Activated CD8-positive, alpha-beta T cell treated with anti-CD3 and anti-CD28 coated beads for 36 hours (primary cell): Measurements from ENCODE around the gene LPAR1. TPM values are rescaled to one million over a fixed set of nuclear protein-coding genes. Genes with fewer than 3 reads are reported as not detected.

Experiments used
- ATAC-seq: fragments of 200-7000 bp; cut with Tn5 transposase; one replicate; pipeline ENCODE4 v1.10.0; 2021; ENCODE audit warnings: mild to moderate bottlenecking, moderate library complexity
- CTCF ChIA-PET: fragments of 350-600 bp; sonication (Branson Sonifier 250); formaldehyde crosslinking; loops from one replicate; lab custom pipeline; 2021; ENCODE audit warnings: antibody characterized with exemption; lab: Charles Lee
- POLR2A ChIA-PET: fragments of 350-600 bp; sonication (Branson Sonifier 250); formaldehyde crosslinking; loops from one replicate; lab custom pipeline; 2021; ENCODE audit warnings: antibody characterized with exemption; lab: Charles Lee
- DNase-seq: peaks from one replicate; pipeline ENCODE4 v3.0.0-alpha.2; 2020
- H3K27ac Mint-ChIP-seq: one replicate; pipeline ENCODE4 v1.8.0; 2021; ENCODE audit warnings: mild to moderate bottlenecking, mixed read lengths
- H3K27me3 Mint-ChIP-seq: one replicate; pipeline ENCODE4 v1.8.0; 2021; ENCODE audit warnings: mixed read lengths
- H3K36me3 Mint-ChIP-seq: one replicate; pipeline ENCODE4 v1.8.0; 2021; ENCODE audit warnings: low read depth, mixed read lengths
- H3K4me1 Mint-ChIP-seq: one replicate; pipeline ENCODE4 v1.8.0; 2021; ENCODE audit warnings: low read depth, mixed read lengths
- H3K4me3 Mint-ChIP-seq: one replicate; pipeline ENCODE4 v1.8.0; 2021; ENCODE audit warnings: mild to moderate bottlenecking, moderate library complexity, mixed read lengths
- H3K9me3 Mint-ChIP-seq: one replicate; pipeline ENCODE4 v1.8.0; 2021; ENCODE audit warnings: mixed read lengths
- CTCF ChIP-seq: fragments of 200-600 bp; IDR thresholded peaks from one replicate; pipeline ENCODE4 v1.8.0; 2022; ENCODE audit warnings: antibody characterized with exemption, mild to moderate bottlenecking
- intact Hi-C: fragments of 100-400 bp; cut with micrococcal nuclease; formaldehyde crosslinking; loops from one replicate; pipeline ENCODE4 v1.10.0; 2022
- total RNA-seq, 2 experiments: library from RNA; stranded (reverse); gene quantifications; one replicate each; pipeline ENCODE4 v1.2.3, GENCODE V29; 2021

LPAR1 gene
- total RNA-seq, 2 experiments from 2014 or later: not detected

- Mint-ChIP-seq H3K4me3 (no peak overlapping the region), H3K9me3 (no peaks in the 10 kb centered on the region), H3K27me3 (peaks cover 1% of the 10 kb centered on the region), H3K27ac (no peak overlapping the region), H3K4me1 (no peaks in the 10 kb centered on the region), H3K36me3 (no peaks in the 10 kb centered on the region)
- POLR2A ChIA-PET: interaction anchor here (0.6 kb wide), 1 partner anchor 299 kb away, joined by 3 read pairs; no protein-coding TSS in a partner anchor
- TF ChIP-seq CTCF: no peak
- ATAC-seq (no peak), DNase-seq (no peak)
- intact Hi-C loops: no loop called here
- CTCF ChIA-PET: no interaction called here
These were observed 99.2 kb downstream of the LPAR1 start for GRCh38 chr9:110939047-110939446.

- H3K4me1 Mint-ChIP-seq: no peaks in the 10 kb centered on the region
- CTCF ChIA-PET: no interaction called here
- no peak overlapping the region for H3K4me3 Mint-ChIP-seq
- H3K27ac Mint-ChIP-seq: no peak overlapping the region
- TF ChIP-seq CTCF: no peak
- H3K36me3 Mint-ChIP-seq: no peaks in the 10 kb centered on the region
- DNase-seq (no peak), ATAC-seq (no peak)
- no peaks in the 10 kb centered on the region for H3K9me3 Mint-ChIP-seq
- intact Hi-C loops: no loop called here
- POLR2A ChIA-PET: no interaction called here
- no peaks in the 10 kb centered on the region for H3K27me3 Mint-ChIP-seq
These were observed 100.0 kb downstream of the LPAR1 start for GRCh38 chr9:110938242-110938641.

GRCh38 chr9:110936719-110937452 lies 101.4 kb downstream of the LPAR1 start:
- H3K4me1 Mint-ChIP-seq: no peaks in the 10 kb centered on the region
- DNase-seq (no peak), ATAC-seq (no peak)
- no peaks in the 10 kb centered on the region for H3K36me3 Mint-ChIP-seq
- no peak overlapping the region for H3K4me3 Mint-ChIP-seq
- no peaks in the 10 kb centered on the region for H3K27me3 Mint-ChIP-seq
- intact Hi-C loops: no loop called here
- CTCF ChIA-PET: no interaction called here
- no peak for TF ChIP-seq CTCF
- no peaks in the 10 kb centered on the region for H3K9me3 Mint-ChIP-seq
- H3K27ac Mint-ChIP-seq: no peak overlapping the region
- POLR2A ChIA-PET: no interaction called here

GRCh38 chr9:110936237-110936636 lies 102.0 kb downstream of the LPAR1 start:
- H3K9me3 Mint-ChIP-seq: no peaks in the 10 kb centered on the region
- POLR2A ChIA-PET: no interaction called here
- no peaks in the 10 kb centered on the region for H3K27me3 Mint-ChIP-seq
- no peak for ATAC-seq
- TF ChIP-seq CTCF: no peak
- no peaks in the 10 kb centered on the region for H3K4me1 Mint-ChIP-seq
- H3K4me3 Mint-ChIP-seq: no peak overlapping the region
- DNase-seq: no peak
- CTCF ChIA-PET: no interaction called here
- no peaks in the 10 kb centered on the region for H3K36me3 Mint-ChIP-seq
- H3K27ac Mint-ChIP-seq: no peak overlapping the region
- intact Hi-C loops: no loop called here

- H3K9me3 Mint-ChIP-seq: no peaks in the 10 kb centered on the region
- intact Hi-C loops: no loop called here
- CTCF ChIA-PET: no interaction called here
These were observed 102.4 kb downstream of the LPAR1 start for GRCh38 chr9:110935829-110936228.

More at GRCh38 chr9:110935829-110936228, 102.4 kb downstream of the LPAR1 start:
- Mint-ChIP-seq H3K27me3 (no peaks in the 10 kb centered on the region), H3K4me1 (no peaks in the 10 kb centered on the region), H3K36me3 (no peaks in the 10 kb centered on the region), H3K27ac (no peak overlapping the region), H3K4me3 (no peak overlapping the region)
- no peak for DNase-seq
- no peak for ATAC-seq
- TF ChIP-seq CTCF: no peak
- POLR2A ChIA-PET: no interaction called here
